Left renal cortex interstitium (tissue), 4 donors: ENCODE results near the gene SELENOV. TPM values are rescaled to one million over a fixed set of nuclear protein-coding genes. Genes with fewer than 3 reads are reported as not detected.

ENCODE experiments used
- DNase-seq, 4 donors: peaks; one replicate each; pipeline ENCODE4 v3.0.0-alpha.2; 2013; ENCODE audit warnings: low read depth in 4 of 4, low spot score in 2 of 4, missing footprints in 1 of 4
- polyA plus RNA-seq, 4 donors: library from polyadenylated mRNA; unstranded; fragments of 120-200 nt; gene quantifications; one replicate each; pipeline ENCODE4 v1.2.1, GENCODE V29; 2013; ENCODE audit not compliant: insufficient read length in 4 of 4

SELENOV gene
- polyA plus RNA-seq, 4 donors: 5.0 to 10.1 (median 7.4) TPM

GRCh38 chr19:39553082-39553652 lies 38.2 kb downstream of the SELENOV start:
- no peak for DNase-seq

- no peak for DNase-seq
These were observed 39.9 kb downstream of the SELENOV start for GRCh38 chr19:39554701-39555311.

DNA sequence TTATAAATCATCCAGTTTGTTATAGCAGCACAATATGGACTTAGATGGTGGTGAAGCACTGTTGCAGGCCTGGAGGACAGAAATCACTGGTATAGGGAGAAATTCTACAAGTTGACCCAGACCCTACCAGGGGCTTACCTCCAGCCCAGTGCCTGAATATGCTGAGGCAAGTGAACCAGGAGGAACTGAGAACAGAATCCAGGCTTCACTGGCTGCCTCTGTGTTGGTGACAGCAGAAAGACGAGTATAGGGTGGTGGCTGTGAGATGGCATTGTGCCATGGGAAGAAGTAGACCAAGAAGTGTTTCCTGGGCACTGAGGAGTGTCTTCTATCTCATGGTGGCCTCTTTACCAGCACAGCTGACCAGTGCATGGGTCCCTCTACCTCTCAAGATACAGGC lies 40.9 kb downstream of the SELENOV start:
- no peak for DNase-seq

GRCh38 chr19:39557811-39558623 lies 43.1 kb downstream of the SELENOV start:
- peak in 1 of 4 donors; percentile 31 for DNase-seq

GRCh38 chr19:39558624-39559117 lies 43.7 kb downstream of the SELENOV start:
- no peak for DNase-seq

- no peak for DNase-seq
These were observed 48.5 kb downstream of the SELENOV start for GRCh38 chr19:39563408-39563807.

GRCh38 chr19:39566064-39566463 lies 51.1 kb downstream of the SELENOV start:
- DNase-seq: no peak

DNA sequence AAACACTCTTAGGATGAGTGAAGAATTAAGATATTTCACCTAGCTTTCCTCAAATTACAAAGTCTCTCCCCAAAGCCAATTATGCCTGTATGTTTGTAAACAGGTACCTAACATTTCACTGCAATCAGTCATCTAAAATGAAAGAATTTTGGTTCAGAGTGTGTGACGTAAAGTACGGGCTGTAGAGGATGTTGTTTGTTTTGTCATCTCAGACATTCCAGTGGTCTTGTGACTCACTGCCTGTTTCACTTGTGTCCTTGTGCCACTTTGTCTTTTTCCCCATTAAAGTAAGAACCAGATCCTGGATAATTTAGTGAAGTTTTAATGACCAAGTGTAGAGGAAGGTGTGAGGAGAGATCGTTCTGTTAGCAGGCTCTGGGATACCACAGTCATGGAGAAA lies 53.7 kb downstream of the SELENOV start:
- DNase-seq: no peak

Other genes with a start within 250 kb of the SELENOV start
- gene IFNL2, start 246.7 kb upstream of the SELENOV start, polyA plus RNA-seq: not detected
- not detected for gene IFNL1, start 218.7 kb upstream of the SELENOV start, polyA plus RNA-seq
- 1 to 10 TPM in 3 of 4 donors, under 1 TPM in 1; 0.75 to 2.9 (median 2.1) TPM for gene LRFN1, start 194.3 kb upstream of the SELENOV start, polyA plus RNA-seq
- gene GMFG, start 179.1 kb upstream of the SELENOV start, polyA plus RNA-seq: 10 to 100 TPM; 20.4 to 29.0 (median 25.2) TPM
- 100 to 1,000 TPM in 3 of 4 donors, 10 to 100 TPM in 1; 86.6 to 165 (median 124) TPM for gene SAMD4B, start 172.7 kb upstream of the SELENOV start, polyA plus RNA-seq
- gene PAF1, start 124.0 kb upstream of the SELENOV start, polyA plus RNA-seq: 10 to 100 TPM; 65.6 to 74.3 (median 68.5) TPM
- gene MED29, start 123.8 kb upstream of the SELENOV start, polyA plus RNA-seq: 10 to 100 TPM; 38.4 to 44.9 (median 40.8) TPM
- gene ZFP36, start 108.3 kb upstream of the SELENOV start, polyA plus RNA-seq: 10 to 100 TPM; 18.0 to 77.6 (median 30.0) TPM
- gene PLEKHG2, start 102.5 kb upstream of the SELENOV start, polyA plus RNA-seq: 100 to 1,000 TPM in 2 of 4 donors, 10 to 100 TPM in 2; 56.7 to 139 (median 101) TPM
- gene RPS16, start 79.2 kb upstream of the SELENOV start, polyA plus RNA-seq: 1,000 to 10,000 TPM; 1,223 to 1,602 (median 1,296) TPM
- gene SUPT5H, start 69.6 kb upstream of the SELENOV start, polyA plus RNA-seq: 100 to 1,000 TPM; 107 to 161 (median 145) TPM
- 10 to 100 TPM; 71.6 to 96.3 (median 87.8) TPM for gene TIMM50, start 34.3 kb upstream of the SELENOV start, polyA plus RNA-seq
- under 1 TPM; 0.51 to 0.87 (median 0.67) TPM for gene DLL3, start 16.2 kb upstream of the SELENOV start, polyA plus RNA-seq
- gene EID2B, start 17.7 kb downstream of the SELENOV start, polyA plus RNA-seq: 1 to 10 TPM; 3.8 to 6.0 (median 5.1) TPM
- 10 to 100 TPM; 17.7 to 23.1 (median 20.9) TPM for gene EID2, start 25.0 kb downstream of the SELENOV start, polyA plus RNA-seq
- gene LGALS13, start 87.4 kb downstream of the SELENOV start, polyA plus RNA-seq: not detected
- not detected for gene LGALS16, start 140.8 kb downstream of the SELENOV start, polyA plus RNA-seq
- gene LGALS14, start 189.3 kb downstream of the SELENOV start, polyA plus RNA-seq: not detected
- 1 to 10 TPM in 2 of 4 donors, under 1 TPM in 2; 0.65 to 5.1 (median 1.6) TPM for gene CLC, start 222.9 kb downstream of the SELENOV start, polyA plus RNA-seq